ENCODE measurements around the gene TCHH.
"Not testable (repeated sequence)": the region's sequence is repeated elsewhere in the genome, so short reads cannot be mapped to it uniquely, and the experiment has no call there.

The TCHH gene, protein sequence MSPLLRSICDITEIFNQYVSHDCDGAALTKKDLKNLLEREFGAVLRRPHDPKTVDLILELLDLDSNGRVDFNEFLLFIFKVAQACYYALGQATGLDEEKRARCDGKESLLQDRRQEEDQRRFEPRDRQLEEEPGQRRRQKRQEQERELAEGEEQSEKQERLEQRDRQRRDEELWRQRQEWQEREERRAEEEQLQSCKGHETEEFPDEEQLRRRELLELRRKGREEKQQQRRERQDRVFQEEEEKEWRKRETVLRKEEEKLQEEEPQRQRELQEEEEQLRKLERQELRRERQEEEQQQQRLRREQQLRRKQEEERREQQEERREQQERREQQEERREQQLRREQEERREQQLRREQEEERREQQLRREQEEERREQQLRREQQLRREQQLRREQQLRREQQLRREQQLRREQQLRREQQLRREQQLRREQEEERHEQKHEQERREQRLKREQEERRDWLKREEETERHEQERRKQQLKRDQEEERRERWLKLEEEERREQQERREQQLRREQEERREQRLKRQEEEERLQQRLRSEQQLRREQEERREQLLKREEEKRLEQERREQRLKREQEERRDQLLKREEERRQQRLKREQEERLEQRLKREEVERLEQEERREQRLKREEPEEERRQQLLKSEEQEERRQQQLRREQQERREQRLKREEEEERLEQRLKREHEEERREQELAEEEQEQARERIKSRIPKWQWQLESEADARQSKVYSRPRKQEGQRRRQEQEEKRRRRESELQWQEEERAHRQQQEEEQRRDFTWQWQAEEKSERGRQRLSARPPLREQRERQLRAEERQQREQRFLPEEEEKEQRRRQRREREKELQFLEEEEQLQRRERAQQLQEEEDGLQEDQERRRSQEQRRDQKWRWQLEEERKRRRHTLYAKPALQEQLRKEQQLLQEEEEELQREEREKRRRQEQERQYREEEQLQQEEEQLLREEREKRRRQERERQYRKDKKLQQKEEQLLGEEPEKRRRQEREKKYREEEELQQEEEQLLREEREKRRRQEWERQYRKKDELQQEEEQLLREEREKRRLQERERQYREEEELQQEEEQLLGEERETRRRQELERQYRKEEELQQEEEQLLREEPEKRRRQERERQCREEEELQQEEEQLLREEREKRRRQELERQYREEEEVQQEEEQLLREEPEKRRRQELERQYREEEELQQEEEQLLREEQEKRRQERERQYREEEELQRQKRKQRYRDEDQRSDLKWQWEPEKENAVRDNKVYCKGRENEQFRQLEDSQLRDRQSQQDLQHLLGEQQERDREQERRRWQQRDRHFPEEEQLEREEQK (N-terminal part only)

DNA sequence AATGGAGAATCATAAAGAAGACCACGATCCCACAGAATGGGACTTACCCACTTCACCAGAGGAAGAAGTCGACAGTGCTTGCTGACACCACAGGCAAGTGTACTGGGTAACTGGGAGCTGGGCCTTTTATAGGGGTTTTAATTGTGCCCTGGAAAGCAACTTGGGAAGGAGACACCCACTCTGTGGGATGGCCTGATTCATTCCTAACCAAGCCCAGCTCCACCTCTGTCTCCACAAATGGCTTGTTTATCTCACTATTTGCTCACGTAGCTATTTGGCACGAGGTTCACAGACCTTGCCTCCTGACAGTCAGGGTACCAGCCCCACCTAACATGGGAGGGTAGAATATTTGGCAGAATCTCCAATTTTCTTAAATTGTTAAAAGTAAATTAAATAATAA, at the start of gene TCHH:
Gene TCHH (minus strand): TSS at position 101 of the 400 bp plus-strand sequence. CDS start 1,364 bp downstream, outside the sequence.
- DNase-seq (ENCODE audit: low spot score) (no peak), FAIRE-seq (no peak)

DNA sequence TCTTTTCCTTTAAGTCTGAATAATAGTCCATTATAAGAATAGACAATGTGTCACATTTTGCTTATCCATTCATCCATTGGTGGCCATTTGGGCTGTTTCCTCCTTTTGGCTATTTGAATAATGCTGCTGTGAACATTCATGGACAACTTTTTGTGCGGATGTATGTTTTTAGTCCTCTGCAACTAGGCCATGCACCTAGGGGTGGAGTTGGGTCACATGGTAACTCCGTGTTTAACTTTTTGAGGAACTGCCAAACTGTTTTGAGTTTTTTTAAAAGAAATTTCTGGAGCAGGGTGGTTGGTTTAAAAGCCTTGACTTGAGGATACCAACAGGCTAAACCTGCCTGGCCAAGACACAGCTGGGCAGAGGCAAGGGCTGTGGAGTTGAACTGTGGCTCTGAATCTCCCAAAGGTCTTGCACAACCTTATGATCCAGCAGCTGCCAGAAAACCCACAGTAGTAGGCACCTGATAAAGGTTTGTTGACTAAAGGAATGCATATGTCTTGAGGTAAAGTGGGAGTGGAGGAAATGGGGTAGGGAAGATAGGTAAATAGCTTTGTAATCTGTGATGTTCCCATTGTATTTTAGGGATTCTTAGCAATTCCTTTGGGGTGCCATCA, 49.4 kb upstream of the TCHH start:
- FAIRE-seq, result no peak
- no peak for DNase-seq (ENCODE audit: low spot score)

- DNase-seq (ENCODE audit: low spot score), result peak; percentile 95
- FAIRE-seq, result peak; percentile 97
Measured at GRCh38 chr1:152162792-152163463, 47.7 kb upstream of the TCHH start.

- FAIRE-seq (no peak), DNase-seq (ENCODE audit: low spot score) (no peak)
Measured at GRCh38 chr1:152160576-152160975, 45.3 kb upstream of the TCHH start.

- DNase-seq (ENCODE audit: low spot score) (no peak), FAIRE-seq (no peak)
Measured at GRCh38 chr1:152159144-152159543, 43.9 kb upstream of the TCHH start, which contains the start of gene RPTN. RPTN (minus strand) TSS chr1:152159228; CDS start chr1:152157889, 1,339 bp downstream.

DNA sequence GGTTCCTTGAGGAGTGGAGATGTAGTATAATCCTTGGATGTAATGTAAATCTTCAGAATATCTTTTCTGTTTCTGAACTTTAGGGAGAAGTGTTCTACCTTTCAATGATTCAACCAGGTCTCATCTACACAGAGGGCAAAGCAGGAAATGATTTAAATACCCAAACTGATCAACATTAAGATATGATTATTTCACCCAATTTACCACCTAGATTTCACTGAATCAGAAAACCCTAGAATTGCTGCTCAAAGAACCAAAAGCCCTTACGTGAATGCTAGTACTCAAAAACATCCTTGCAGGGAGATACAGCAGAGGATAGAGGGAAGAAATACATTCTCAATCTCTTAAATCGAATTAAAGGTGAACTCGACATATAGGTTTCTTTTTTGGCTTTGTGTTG, 38.8 kb upstream of the TCHH start:
- FAIRE-seq, result no peak

GRCh38 chr1:152151646-152152045, 36.4 kb upstream of the TCHH start:
- FAIRE-seq (no peak), DNase-seq (ENCODE audit: low spot score) (no peak)

More for the DNA sequence above, 38.8 kb upstream of the TCHH start:
- no peak for DNase-seq (ENCODE audit: low spot score)

DNA sequence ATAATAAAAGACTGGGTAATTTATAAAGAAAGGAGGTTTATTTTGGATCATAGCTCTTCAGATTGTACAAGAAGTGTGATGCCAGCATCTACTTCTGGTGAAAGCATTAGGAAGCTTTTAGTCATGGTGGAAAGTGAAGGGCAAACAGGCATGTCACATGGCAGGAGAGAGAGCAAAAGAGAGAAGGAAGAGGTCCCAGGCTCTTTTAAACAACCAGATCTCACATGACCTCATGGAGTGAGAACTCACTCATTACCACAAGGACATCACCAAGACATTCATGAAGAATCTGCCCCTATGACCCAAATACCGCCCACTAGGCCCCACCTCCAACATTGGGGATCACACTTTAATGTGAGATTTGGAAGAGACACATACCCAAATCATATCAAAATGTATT, 33.7 kb upstream of the TCHH start:
- DNase-seq (ENCODE audit: low spot score) (no peak), FAIRE-seq (no peak)

- DNase-seq (ENCODE audit: low spot score) (no peak), FAIRE-seq (no peak)
Measured at GRCh38 chr1:152148051-152148450, 32.8 kb upstream of the TCHH start.

- FAIRE-seq (no peak), DNase-seq (ENCODE audit: low spot score) (no peak)
Measured at GRCh38 chr1:152145769-152146168, 30.5 kb upstream of the TCHH start.

- not testable (repeated sequence) for FAIRE-seq; DNase-seq (ENCODE audit: low spot score)
Measured at GRCh38 chr1:152144674-152145183, 29.5 kb upstream of the TCHH start.

DNA sequence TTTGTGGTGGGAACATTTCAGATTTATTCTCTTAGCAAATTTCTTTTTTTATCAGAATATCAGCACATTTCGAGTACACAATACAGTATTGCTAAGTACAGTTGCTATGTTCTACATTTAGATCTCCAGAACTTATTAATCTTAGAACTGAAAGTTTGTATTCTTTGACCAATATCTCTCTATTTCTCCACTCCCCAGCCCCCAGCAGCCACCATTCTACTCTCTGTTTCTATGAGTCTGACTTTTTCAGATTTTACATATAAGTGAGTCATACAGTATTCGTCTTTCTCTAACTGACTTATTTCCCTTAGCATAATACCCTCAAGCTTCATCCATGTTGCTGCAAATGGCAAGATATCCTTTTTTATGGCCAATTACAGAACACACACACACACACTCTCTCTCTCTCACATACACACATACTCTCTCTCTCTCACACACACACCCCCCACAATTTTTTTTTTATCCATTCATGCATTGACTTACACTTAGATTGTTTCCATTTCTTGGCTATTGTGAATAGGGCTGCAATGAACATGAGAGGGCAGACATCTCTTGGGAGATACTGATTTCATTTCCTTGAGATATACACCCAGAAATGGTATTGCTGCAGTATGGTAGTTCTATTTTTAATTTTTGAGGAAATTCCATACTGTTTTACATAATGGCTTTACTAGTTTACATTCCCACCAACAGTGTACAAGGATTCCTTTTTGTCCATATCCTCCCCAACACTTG, 28.1 kb upstream of the TCHH start:
- no peak for FAIRE-seq
- no peak for DNase-seq (ENCODE audit: low spot score)

DNA sequence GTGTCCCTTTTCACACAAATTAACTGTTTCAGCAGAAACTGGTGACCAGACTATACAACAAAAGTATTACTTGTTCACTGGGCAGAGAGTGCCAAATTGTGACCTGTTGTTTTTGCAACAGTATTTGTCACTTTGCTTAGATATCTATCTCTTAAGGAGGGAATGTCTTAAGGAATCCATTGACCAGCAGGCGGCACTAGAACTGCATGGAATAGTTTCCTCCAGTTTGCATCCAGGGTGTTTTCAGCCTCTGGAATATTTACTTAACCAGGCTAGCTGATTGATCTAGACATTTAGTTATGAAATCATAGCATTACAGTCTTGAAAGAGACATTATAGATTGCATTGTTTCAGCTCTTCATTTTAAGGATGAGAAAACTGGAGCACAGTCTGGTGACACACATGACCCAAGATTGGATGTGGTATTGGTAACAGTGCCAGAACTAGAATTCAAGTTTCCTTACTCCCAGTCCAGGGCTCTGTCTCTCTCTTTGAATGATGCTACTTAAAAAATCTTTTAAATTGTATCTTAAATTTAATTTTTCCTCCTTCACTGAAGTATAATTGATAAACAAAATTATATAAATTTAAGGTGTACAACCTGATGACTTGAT, 26.8 kb upstream of the TCHH start:
- FAIRE-seq, result peak; percentile 64
- peak; percentile 56 for DNase-seq (ENCODE audit: low spot score)

DNA sequence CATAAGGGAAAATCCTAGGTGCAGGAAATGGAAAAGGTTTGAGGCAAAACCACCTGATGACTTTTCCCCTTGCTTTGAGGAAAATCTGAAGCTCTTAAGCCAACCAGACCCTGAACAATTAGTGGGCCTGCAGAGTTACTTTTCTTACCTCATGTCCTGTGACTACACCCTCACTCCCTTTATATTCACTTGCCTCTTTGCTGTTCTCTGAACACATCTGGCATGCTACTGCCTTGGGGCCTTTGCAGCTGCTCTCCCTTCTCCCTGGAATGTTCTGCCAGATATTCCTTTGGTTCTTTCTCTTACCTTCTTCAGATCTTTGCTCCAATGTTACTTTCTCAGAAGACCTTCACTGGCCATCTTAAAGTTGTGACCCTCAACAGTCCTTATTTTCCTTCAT, 22.0 kb upstream of the TCHH start:
- FAIRE-seq, result no peak
- no peak for DNase-seq (ENCODE audit: low spot score)

- DNase-seq (ENCODE audit: low spot score) (no peak), FAIRE-seq (no peak)
Measured at GRCh38 chr1:152130186-152130585, 14.9 kb upstream of the TCHH start.

DNA sequence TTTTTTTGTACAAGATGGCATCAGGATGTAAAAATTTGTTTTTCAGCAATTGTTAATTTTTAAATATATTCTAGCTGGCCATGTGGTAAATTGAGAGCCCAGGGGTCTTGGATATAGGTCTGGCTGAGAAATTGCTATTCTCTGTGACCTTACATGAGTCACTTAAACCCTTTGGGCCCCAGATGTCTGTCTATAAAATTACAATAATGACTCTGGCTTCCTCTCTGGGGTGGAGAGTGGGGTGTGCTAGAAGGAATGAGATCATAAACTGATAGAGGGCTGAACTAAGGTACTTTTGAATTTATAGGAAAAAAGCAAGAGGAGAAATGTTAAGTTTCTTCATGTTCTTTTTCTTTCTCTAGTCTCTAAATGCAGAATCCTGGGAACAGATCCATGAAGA, 12.4 kb upstream of the TCHH start:
- DNase-seq (ENCODE audit: low spot score) (no peak), FAIRE-seq (no peak)

- FAIRE-seq (no peak), DNase-seq (ENCODE audit: low spot score) (no peak)
Measured at GRCh38 chr1:152125834-152126443, 10.7 kb upstream of the TCHH start.

GRCh38 chr1:152118915-152119314, 3.7 kb upstream of the TCHH start:
- FAIRE-seq (no peak), DNase-seq (ENCODE audit: low spot score) (no peak)

Data from RCC 7860 (cell line).